Measurements from ENCODE around the gene SLC1A3. TPM values are rescaled to one million over a fixed set of nuclear protein-coding genes. Genes with fewer than 3 reads are reported as not detected.

Gene SLC1A3
- total RNA-seq: 100 to 1,000 TPM in 1 of 6 donors, 10 to 100 TPM in 5; 22.4 to 235 (median 42.0) TPM

GRCh38 chr5:36606428-36607113 is at the start of gene SLC1A3:
Gene SLC1A3, plus strand, starts transcription at chr5:36606606. Its CDS starts 1,818 bp downstream, at chr5:36608424.
- WGBS, 2 donors: 1% methylated on average over 20 of the region's 20 CpGs
- H3K9me3 ChIP-seq: no peaks in the 10 kb centered on the region
- H3K27me3 ChIP-seq: no peaks in the 10 kb centered on the region
- DNase-seq: peak; percentile 17 to 76
- peak within 1 kb of the TSS; percentile 23 to 81 (median 46) for H3K27ac ChIP-seq
- H3K4me3 ChIP-seq: peak within 1 kb of the TSS in 3 of 4 donors; percentile 37 to 48 (median 47)
- H3K36me3 ChIP-seq: no peaks in the 10 kb centered on the region
- ATAC-seq (ENCODE audit: low FRiP score in 2 of 2): peak; percentile 82 to 94
- peaks cover 0 to 17% (median 9%) of the 10 kb centered on the region in 4 donors for H3K4me1 ChIP-seq
- no peak for TF ChIP-seq CTCF (IDR thresholded peaks at IDR 0.05)
- peak in 2 of 4 donors; percentile 36 to 86 for TF ChIP-seq POLR2A (IDR thresholded peaks at IDR 0.05)
- peak; percentile 27 to 85 for TF ChIP-seq POLR2AphosphoS5 (IDR thresholded peaks at IDR 0.05)
- no peak for TF ChIP-seq EP300 (IDR thresholded peaks at IDR 0.05)

GRCh38 chr5:36558641-36559040 is 47.8 kb upstream of the SLC1A3 start:
- no peaks in the 10 kb centered on the region for H3K27me3 ChIP-seq
- TF ChIP-seq EP300 (IDR thresholded peaks at IDR 0.05) (no peak), POLR2AphosphoS5 (IDR thresholded peaks at IDR 0.05) (no peak), CTCF (IDR thresholded peaks at IDR 0.05) (no peak), POLR2A (IDR thresholded peaks at IDR 0.05) (no peak)
- no peaks in the 10 kb centered on the region for H3K4me1 ChIP-seq
- H3K36me3 ChIP-seq: no peaks in the 10 kb centered on the region
- 79 to 88% methylated on average over 2 of the region's 2 CpGs for WGBS, 2 donors
- DNase-seq (no peak), ATAC-seq (ENCODE audit: low FRiP score in 2 of 2) (no peak)
- peaks cover 0 to 3% (median 0%) of the 10 kb centered on the region in 4 donors for H3K9me3 ChIP-seq
- no peak overlapping the region for H3K4me3 ChIP-seq
- H3K27ac ChIP-seq: no peak overlapping the region

DNA sequence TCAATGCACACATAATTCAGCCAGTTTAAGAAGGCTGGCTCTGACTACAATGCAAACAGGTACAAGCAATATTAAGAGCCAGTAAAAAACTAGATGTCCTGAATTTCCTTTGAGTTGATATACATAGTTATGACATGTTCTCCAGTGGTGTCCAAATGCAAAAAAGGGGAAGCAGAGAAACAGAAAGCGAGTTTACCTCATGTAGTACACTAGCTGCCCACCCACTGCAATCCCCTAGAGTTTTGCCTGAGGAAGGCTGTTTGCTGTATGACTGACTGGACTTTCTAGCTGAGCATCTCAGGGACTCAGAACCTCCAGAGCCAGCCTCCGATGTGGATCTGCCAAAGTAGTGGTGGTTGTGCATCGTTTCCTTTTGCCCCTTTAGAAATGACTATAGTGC is 44.8 kb upstream of the SLC1A3 start:
- Histone ChIP-seq H3K27me3 (no peaks in the 10 kb centered on the region), H3K4me3 (no peak overlapping the region), H3K9me3 (peaks cover 0 to 3% (median 0%) of the 10 kb centered on the region in 4 donors), H3K27ac (no peak overlapping the region), H3K4me1 (no peaks in the 10 kb centered on the region), H3K36me3 (no peaks in the 10 kb centered on the region)
- no peak for TF ChIP-seq CTCF (IDR thresholded peaks at IDR 0.05)
- TF ChIP-seq EP300 (IDR thresholded peaks at IDR 0.05): no peak
- TF ChIP-seq POLR2AphosphoS5 (IDR thresholded peaks at IDR 0.05): no peak
- TF ChIP-seq POLR2A (IDR thresholded peaks at IDR 0.05): no peak
- DNase-seq: no peak
- no peak for ATAC-seq (ENCODE audit: low FRiP score in 2 of 2)
- 79 to 85% methylated on average over 3 of the region's 3 CpGs for WGBS, 2 donors

DNA sequence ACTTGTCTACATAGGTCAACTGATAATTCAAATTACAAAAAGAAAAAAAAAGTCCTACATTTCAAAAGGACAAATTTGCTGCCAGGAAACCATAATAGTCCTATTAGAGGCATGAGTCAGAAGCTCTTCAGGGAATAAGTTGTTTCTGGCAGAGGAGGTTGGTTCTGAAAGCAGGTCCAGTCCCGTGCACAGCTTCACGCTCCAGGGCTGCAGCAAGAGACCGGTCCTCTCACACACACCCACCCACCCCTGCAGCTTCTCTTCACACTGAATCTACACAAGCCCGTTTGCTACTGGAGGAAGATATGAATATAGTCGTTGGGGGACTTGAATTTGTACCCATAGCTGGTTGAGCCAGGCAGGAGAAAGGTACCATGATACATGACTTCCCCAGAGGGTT is 36.9 kb upstream of the SLC1A3 start:
- WGBS, 2 donors: 70 to 88% methylated on average over 5 of the region's 5 CpGs
- peak in 1 of 2 donors; percentile 62 for ATAC-seq (ENCODE audit: low FRiP score in 2 of 2)
- no peak for TF ChIP-seq CTCF (IDR thresholded peaks at IDR 0.05)
- no peak for TF ChIP-seq POLR2AphosphoS5 (IDR thresholded peaks at IDR 0.05)
- H3K4me3 ChIP-seq: no peak overlapping the region
- no peaks in the 10 kb centered on the region for H3K9me3 ChIP-seq
- DNase-seq: peak in 1 of 2 donors; percentile 41
- H3K27me3 ChIP-seq: no peaks in the 10 kb centered on the region
- H3K27ac ChIP-seq: no peak overlapping the region
- H3K4me1 ChIP-seq: no peaks in the 10 kb centered on the region
- no peaks in the 10 kb centered on the region for H3K36me3 ChIP-seq
